GM10266 (cell line): Measurements from ENCODE around the gene PDZD2.
"Not testable (repeated sequence)": the region's sequence is repeated elsewhere in the genome, so short reads cannot be mapped to it uniquely, and the experiment has no call there.

Source experiments
- DNase-seq: peaks from one replicate; pipeline ENCODE4 v3.0.0; 2012; ENCODE audit errors: extremely low spot score
- TF ChIP-seq, protein P1 (sequence below): IDR thresholded peaks from 2 replicates; pipeline ENCODE4 v1.5.1; 2012; ENCODE audit warnings: mild to moderate bottlenecking, low read depth; ENCODE audit not compliant: control insufficient read depth, insufficient read depth; ENCODE audit errors: missing control alignments

The PDZD2 gene

DNA sequence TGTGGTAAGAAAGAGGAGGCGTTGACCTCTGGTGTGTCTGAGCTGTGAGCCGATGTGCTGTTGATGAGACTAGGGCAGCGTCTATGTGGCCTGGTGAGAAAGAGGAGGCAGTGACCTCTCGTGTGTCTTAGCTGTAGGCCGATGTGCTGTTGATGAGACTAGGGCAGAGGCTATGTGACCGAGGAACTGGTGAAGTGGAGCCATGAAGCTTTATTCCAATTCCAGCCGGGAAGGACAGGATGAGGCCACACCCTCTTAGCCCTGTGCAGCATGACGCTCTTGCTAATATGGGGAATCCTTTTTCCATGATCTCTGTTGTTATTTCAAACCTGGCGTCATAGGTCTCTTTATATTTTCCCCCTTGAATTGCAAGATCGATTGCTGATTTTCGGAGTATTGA lies 362.8 kb downstream of the PDZD2 start:
- no peak for DNase-seq
- TF ChIP-seq, protein P1, sequence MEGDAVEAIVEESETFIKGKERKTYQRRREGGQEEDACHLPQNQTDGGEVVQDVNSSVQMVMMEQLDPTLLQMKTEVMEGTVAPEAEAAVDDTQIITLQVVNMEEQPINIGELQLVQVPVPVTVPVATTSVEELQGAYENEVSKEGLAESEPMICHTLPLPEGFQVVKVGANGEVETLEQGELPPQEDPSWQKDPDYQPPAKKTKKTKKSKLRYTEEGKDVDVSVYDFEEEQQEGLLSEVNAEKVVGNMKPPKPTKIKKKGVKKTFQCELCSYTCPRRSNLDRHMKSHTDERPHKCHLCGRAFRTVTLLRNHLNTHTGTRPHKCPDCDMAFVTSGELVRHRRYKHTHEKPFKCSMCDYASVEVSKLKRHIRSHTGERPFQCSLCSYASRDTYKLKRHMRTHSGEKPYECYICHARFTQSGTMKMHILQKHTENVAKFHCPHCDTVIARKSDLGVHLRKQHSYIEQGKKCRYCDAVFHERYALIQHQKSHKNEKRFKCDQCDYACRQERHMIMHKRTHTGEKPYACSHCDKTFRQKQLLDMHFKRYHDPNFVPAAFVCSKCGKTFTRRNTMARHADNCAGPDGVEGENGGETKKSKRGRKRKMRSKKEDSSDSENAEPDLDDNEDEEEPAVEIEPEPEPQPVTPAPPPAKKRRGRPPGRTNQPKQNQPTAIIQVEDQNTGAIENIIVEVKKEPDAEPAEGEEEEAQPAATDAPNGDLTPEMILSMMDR: no peak

DNA sequence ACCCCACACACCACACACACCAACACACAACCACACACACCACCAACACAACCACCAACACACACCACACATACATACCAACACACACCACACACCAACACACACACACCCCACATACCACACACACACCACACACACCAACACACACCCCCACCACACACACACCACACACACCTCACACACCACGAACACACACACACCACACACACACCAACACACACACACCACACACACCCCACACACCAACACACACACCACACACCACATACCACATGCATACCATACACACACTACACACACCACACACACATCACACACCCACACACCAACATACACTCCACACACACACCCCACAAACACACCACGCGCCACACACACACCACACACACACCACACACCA lies 363.8 kb downstream of the PDZD2 start:
- DNase-seq: no peak
- TF ChIP-seq, protein P1: no peak

DNA sequence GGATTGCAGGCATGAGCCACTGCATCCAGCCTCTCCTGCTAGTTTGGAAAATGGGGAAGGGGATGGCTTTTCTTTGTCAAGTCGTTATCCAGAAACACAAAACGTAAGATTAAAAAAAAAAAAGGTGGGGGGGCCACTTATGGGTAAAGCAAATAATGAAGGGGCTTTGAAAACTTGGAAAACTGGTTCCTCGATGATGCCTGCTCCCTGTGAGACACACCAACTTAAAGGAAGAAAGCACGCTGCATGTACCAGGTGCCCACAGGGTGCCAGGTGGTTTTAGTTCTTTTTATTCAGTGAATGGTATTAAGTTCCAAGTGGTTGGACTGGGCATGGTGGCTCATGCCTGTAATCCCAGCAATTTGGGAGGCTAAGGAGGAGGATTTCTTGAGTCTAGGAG lies 365.1 kb downstream of the PDZD2 start:
- TF ChIP-seq, protein P1: no peak

DNA sequence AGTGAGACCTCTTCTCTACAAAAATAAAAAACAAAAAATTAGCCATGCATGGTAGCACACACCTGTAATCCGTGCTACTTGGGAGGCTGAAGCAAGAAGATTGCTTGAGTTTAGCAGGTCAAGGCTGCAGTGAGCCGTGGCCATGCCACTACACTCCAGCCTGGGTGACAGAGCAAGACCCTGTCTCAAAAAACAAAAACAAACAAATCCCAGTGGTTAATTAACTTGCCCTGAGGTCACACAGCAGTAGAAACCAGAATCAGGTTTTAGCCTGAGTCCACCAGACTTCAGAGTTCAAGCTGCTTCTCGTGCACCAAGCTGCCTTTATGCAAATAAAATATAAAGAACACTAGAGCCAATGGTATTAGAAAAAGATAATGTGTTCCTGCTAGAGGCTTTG lies 365.5 kb downstream of the PDZD2 start:
- TF ChIP-seq, protein P1: no peak
- DNase-seq: no peak

More for the DNA sequence above, 365.1 kb downstream of the PDZD2 start:
- no peak for DNase-seq

DNA sequence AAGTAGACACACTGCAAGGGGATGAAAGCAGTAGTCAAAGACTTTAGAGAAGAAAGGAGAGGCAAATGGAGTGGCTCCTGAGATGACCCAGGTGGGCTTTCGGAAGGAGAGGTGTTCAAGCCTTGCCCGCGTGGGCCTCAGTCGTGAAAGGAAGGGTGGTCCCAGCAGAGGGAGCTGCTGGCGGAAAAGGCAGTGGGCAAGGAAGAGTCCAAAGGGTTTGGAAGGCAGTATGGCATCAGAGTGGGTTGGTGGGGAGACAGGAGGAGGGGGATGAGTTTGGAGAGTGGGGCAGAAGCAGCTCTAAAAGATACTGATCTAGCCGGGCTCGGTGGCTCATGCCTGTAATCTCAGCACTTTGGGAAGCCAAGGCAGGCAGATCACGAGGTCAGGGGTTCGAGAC lies 369.8 kb downstream of the PDZD2 start:
- DNase-seq: no peak
- TF ChIP-seq, protein P1: no peak

DNA sequence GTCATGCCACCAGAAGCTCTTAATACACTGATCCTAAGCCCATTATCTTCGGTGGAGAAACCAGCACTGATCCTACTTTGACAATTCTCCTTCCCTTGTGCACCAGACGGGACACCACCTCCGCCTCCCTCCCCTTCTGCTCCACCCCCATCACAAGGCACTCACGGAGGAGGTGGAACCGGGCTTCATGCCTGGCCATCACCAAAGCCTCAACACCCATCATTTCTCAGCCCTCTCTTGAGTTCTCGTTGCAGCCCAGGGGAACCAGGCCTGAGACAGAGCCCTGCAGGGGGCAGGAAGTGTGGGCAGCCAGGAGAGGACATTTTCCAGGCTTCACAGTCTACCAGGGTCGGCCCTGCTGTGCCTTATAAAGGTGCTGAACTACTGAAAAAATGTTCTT lies 374.7 kb downstream of the PDZD2 start:
- TF ChIP-seq, protein P1: no peak
- no peak for DNase-seq

DNA sequence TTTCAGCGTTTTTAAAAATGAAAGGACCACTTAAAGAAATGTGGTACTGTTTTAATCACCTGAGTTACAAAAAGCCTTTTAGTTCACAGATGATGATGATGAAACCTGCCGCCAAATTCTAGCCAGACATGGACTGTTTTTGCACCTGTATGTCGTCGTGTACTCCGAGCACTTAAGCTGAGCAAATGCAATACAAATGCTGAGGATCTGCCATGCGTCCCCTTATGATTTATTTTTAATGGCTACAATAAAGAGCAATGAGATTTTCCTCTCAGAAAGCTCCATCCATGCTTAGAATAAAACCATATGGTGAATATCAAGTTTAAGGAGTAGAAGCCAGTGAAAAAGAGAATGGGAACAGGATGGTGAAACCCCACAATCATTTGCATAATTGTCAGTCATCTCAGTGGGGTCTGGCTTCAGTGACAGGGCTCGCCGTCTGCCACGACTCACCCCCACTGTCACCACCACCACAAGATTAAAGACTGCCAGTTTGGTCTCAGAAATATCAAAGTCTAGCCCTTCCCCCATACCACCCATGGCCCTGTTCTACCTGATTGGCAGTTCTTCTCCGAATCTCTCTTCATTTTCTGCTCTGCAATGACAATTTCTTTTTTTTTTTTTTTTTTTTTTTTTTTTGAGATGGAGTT lies 375.3 kb downstream of the PDZD2 start:
- no peak for DNase-seq
- TF ChIP-seq, protein P1: no peak

DNA sequence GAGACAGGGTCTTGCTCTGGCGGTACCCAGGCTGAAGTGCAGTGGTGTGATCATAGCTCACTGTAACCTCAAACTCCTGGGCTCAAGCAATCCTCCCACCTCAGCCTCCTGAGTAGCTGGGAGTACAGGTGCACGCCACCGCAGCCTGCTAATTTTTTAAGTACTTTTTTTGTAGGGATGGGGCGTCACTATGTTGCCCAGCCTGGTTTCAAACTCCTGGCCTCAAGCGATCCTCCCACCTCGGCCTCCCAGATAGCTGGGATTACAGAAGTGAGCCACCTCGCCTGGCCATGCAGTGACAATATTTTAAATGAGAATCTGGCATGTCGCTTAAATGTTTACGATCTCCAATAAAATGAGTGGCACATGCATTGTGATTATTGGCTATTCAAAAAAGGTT lies 376.3 kb downstream of the PDZD2 start:
- not testable (repeated sequence) for DNase-seq
